CD4-positive, alpha-beta T cell treated with Interleukin-17A for 4 hours (primary cell): ENCODE results near the gene C7.

Experiments
- DNase-seq: peaks from one replicate; pipeline ENCODE4 v3.0.0-alpha.2; 2020; ENCODE audit warnings: mixed read lengths

Gene C7

GRCh38 chr5:40928886-40929448, 19.7 kb downstream of the C7 start:
- no peak for DNase-seq

DNA sequence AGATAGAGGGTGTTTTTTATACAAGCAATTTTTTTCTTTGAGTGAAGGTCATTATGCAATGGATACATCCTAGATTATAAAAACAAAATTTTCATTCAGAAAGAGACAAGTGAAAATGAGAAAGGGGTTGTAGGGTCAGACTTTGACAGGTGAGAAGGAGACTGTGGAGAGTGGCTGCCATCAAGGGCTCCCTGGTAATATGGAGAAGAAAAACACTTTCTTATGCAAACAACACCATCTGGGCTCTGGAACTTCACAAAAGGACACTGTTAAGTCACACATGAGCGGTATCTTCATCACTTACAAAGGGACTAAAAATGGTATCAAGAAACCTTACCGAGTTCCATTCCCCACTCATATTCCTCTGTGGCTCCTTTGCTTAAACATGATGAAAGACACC, 23.5 kb downstream of the C7 start:
- DNase-seq, result no peak

- DNase-seq, result no peak
Observed at GRCh38 chr5:40937075-40937474, 27.8 kb downstream of the C7 start.

GRCh38 chr5:40939753-40940152, 30.5 kb downstream of the C7 start:
- no peak for DNase-seq

DNA sequence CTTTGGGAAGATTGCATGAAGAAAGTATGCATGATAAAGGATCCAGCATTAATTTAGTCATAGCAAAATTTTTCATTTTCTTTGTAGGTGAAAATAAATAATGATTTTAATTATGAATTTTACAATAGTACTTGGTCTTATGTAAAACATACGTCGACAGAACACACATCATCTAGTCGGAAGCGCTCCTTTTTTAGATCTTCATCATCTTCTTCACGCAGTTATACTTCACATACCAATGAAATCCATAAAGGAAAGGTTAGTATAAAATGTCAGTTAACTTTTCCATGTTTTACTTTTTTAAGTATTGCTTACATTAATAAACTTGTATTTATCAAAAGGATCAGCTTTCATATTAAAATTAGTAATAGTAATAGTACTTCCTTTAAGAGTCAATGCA, 35.8 kb downstream of the C7 start:
- DNase-seq, result no peak

DNA sequence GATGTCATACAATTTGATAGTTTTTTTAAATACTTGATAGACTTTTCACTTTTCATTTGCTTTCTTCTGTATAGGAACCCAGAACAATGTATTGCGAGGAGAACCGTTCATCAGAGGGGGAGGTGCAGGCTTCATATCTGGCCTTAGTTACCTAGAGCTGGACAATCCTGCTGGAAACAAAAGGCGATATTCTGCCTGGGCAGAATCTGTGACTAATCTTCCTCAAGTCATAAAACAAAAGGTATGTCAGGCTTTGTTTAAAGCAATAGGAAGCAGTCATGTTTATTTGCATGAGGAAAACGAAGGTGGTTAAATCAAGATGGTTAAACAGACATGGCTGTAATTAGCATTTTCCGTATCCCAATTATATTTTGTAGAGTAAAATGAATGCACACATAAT, 46.0 kb downstream of the C7 start:
- no peak for DNase-seq

- no peak for DNase-seq
Observed at GRCh38 chr5:40957048-40957447, 47.8 kb downstream of the C7 start.

- no peak for DNase-seq
Observed at GRCh38 chr5:40958811-40959210, 49.5 kb downstream of the C7 start.

GRCh38 chr5:40960037-40960436, 50.7 kb downstream of the C7 start:
- DNase-seq, result no peak

- no peak for DNase-seq
Observed at GRCh38 chr5:40962207-40962955, 53.1 kb downstream of the C7 start.

DNA sequence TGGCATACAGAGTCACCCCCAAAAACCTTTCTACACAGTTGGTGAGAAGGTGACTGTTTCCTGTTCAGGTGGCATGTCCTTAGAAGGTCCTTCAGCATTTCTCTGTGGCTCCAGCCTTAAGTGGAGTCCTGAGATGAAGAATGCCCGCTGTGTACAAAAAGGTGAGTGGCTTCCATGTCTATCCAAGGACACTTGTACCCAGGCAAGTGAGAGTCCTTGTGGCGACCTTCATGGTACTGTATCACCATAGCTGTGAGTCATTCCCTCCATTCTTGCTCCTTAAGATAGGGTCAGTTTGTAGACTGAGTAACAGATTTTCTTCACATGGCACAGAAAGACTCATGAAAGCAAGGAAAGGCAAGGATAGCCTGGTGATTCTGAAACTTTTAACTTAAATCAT, 63.1 kb downstream of the C7 start:
- no peak for DNase-seq

DNA sequence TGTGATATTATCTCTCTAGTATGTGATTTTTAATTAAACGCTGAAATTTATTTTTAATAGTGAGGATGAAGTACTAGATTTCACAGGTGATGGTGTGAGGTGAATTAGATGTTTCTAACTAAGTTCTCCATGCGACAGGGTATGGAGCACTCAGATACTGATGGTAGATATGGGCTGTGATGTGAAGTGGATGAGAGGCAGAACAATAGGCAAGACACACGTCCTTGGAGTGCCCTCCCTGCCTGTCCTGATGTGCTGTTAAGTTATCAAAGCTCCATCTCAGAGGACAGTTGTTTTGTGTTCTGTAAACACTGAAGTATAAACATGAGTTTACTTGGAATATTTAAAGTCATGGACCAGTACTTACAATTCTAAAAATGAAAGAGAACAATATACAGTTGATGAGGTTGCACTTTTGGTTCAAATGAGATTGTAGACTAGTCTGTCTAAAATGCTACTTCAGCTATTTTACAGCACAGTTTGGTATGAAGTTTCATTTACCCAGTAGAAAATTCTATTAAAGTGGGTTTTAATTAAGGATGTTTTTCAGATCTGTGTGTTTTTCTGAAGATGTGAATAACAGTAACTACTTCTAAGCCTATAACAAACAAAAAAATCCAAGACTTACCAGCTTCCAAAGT, 64.2 kb downstream of the C7 start:
- no peak for DNase-seq

DNA sequence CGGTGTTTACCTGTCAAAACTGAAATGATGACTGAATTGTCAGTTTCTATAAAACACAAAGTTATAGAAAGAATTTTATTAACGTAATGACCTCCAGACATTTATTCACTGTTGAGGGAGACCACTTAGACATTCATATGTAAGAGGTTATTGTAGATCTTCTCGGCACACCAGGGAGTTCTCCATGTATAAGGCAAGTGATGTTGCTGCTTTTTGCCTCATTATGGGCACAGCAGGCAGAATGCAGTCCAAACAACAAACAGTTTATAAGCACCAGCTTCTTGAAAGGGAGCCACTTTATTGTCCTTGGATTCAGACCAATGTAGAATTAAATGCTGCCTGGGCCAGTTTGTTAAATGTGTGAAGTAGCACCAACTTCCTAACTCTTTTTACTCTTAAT, 66.7 kb downstream of the C7 start:
- DNase-seq, result no peak

- no peak for DNase-seq
Observed at GRCh38 chr5:40976836-40977235, 67.5 kb downstream of the C7 start.

GRCh38 chr5:40981420-40981819, 72.1 kb downstream of the C7 start:
- DNase-seq, result no peak

DNA sequence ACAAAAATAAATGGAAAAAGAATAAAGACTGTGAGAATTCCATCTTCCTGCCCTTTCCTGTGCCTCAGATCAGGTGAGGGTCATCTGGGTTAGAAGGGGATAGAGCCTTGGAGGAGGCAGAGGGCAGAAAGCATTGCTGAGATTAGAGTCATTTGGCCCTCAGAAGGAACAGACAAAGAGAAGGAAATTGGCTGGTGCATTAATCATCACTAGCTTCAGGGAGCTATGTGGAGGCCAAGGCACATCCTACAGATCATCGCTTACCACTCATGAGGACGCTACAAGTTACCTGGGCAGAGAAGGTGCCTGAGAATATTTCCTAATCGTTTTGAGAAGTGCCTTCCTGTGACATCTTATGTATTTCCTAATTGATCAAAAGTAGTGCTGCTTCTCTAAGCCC, 74.5 kb downstream of the C7 start:
- DNase-seq, result no peak

DNA sequence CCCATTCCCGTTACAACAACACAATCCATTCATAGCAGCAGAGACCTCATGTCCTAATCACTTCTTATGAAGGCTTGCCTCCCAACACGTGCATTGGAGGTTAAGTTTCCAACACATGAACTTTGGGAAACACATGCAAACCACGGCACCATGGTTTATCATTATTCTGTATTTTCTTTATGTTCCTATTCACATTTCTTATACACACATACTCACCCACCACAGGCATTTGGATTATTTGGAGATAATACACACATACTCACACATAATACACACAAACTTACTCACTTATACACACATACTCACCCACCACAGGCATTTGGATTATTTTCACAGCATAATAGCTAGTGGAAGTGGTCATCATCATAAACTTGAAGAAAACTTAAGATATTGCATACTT, 75.6 kb downstream of the C7 start:
- no peak for DNase-seq

GRCh38 chr5:40985501-40985900, 76.2 kb downstream of the C7 start:
- no peak for DNase-seq

- no peak for DNase-seq
Observed at GRCh38 chr5:40986666-40987065, 77.4 kb downstream of the C7 start.

GRCh38 chr5:40987349-40987748, 78.1 kb downstream of the C7 start:
- no peak for DNase-seq

GRCh38 chr5:40988746-40989510, 79.6 kb downstream of the C7 start:
- no peak for DNase-seq

DNA sequence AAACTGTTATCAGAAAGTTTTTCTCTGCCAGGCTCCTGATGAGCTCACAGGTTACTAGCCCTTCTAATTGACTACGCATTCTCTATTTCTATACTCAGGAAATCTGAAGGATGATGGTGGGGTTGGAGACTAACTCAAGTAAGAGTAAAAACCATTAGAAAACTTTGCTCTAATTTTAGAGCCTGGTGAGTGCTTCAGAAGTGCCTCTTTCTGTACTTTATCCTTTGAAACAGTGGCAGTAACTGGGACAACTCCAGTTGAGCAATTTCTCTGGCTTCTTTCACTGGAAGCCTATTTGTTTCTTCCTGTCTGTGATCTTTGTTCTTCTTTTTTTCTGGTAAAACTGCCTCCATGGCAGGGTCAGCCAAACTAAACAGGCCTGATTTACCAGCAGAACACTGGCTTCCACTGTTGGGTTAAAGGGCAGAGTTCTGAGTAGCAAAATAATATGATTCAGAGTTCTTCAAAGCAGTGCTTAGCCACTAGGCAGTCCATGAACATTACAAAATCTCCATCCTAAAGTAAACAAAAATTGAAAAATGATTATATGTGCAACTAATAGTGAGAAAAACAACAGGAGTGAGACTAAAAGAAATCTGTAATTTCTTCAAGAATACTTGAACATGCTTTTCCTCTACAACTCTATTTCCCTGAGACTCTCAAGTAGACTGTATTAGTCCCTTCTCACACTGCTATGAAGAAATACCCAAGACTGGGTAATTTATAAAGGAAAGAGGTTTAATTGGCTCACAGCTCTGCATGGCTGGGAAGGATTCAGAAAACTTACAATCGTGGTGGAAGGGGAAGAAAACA, 82.1 kb downstream of the C7 start:
- no peak for DNase-seq
